Cortex of kidney (tissue), 1 donor: ENCODE results near the gene SRP72.
"Not testable (repeated sequence)": the region's sequence is repeated elsewhere in the genome, so short reads cannot be mapped to it uniquely, and the experiment has no call there.

Experiments used
- DNase-seq: peaks from one replicate; lab custom pipeline; 2025; lab: John Stamatoyannopoulos, UW

SRP72 gene, protein sequence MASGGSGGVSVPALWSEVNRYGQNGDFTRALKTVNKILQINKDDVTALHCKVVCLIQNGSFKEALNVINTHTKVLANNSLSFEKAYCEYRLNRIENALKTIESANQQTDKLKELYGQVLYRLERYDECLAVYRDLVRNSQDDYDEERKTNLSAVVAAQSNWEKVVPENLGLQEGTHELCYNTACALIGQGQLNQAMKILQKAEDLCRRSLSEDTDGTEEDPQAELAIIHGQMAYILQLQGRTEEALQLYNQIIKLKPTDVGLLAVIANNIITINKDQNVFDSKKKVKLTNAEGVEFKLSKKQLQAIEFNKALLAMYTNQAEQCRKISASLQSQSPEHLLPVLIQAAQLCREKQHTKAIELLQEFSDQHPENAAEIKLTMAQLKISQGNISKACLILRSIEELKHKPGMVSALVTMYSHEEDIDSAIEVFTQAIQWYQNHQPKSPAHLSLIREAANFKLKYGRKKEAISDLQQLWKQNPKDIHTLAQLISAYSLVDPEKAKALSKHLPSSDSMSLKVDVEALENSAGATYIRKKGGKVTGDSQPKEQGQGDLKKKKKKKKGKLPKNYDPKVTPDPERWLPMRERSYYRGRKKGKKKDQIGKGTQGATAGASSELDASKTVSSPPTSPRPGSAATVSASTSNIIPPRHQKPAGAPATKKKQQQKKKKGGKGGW

DNA sequence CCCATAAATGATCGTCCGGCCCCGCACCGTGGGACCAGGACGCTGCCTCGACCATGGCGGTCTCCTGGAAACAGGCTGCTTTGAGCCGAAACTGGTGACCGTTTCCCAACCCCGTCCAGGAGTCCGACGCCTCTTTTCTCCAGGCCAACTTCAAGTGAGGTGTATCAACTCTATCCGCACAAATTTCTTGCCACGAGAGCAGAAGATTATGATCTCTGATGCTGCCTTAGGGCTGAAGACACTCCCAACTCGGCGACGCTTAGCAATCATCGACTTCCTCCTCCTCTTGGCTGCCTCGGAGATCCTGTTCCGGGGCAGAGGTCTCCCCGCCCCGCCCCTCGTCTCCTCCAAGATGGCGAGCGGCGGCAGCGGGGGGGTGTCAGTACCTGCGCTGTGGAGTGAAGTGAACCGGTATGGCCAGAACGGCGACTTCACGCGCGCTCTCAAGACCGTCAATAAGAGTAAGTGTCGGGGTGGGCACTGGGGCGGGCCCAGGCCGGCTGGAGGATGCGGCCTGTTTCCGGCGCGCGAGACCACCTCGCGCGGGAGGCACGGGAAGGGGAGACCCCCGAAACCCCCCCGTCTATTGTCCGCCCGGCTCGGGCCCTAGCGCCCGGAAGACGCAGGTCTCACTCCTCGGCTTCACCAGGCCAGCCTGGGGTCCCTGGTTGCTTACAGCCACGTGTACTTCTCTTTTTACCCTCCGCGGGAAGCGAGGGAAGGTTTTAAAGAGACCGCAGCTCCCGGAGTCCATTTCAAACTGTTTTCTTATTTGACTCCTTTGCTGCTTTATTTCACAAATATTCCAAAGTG, at the start of gene SRP72:
Gene SRP72, plus strand, starts transcription at position 334 of the 813 bp plus-strand sequence. Its CDS starts 19 bp downstream, at position 353.
- DNase-seq: peak; percentile 17

DNA sequence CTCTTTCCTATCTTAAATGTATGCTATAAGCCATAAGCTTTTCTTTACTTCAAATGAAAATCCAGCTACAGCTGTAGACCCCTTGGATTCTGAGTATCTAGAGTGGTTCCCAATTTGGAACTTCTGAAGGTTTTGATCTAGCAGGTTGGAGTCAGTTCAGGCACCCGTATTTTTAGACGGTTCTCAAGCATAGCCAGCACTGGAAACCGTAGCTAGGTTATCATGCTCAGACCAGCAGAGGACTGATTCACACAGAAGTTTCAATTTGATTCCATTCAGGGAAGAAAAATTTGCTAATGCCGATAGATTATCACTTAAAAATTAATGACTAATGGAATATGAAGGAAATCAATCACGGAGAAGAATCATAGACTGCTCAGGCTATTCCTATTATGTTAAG, 43.2 kb upstream of the SRP72 start:
- no peak for DNase-seq

DNA sequence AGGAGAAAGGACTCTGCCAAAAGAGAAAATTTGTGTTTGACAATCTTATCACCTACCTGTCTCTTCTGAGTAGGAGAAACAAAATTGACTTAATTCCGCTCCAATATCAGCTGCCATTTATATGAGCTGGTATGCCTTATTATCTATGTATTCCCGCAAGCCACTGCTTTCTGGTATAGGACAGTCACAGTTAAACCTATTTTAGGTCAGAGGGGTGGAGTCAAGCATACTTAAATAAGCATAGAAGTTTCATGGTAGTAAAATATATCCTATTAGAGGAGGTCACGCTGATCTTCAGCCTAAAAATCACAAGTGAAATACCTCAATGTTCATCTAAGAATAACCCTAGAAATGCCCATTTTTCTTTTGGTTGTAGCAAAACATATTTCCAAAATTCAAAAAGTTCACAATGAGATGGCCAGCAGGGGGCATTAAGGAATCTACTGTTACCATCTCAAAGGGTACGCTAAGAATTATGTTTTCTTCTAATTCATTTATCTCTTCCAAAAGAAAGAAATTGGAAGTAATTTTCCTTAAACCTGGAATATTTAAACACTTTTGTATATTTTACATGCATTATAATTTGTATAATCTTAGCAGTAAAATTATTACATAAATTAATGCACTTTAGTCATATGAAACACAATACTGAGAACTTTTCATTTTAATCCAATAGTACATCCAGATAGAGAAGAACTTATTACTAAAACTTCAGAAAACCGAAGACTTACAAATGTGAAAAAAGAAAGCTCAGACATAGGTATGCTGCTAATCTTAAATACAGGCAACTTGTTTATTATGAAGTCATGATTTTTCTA, 42.5 kb upstream of the SRP72 start:
- DNase-seq: no peak

DNA sequence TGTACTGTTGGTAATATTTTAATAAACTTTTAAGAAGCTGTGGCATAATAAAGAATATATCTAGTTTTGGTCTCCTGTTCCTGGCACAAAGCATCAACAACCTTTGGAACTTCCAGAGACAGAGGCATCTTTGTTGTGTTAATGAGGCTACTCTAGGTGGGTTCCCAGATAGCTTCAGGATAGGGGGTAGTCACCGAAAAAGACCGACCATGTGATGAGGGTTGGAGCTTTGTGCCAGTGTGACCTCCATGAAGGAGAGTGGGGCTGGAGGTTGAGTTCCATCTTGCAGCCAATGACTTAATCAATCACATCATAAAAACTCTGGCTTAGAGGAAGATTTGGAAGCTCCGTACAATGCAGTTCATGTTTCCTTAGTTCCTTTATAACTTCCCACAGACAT, 41.9 kb upstream of the SRP72 start:
- DNase-seq: no peak

DNA sequence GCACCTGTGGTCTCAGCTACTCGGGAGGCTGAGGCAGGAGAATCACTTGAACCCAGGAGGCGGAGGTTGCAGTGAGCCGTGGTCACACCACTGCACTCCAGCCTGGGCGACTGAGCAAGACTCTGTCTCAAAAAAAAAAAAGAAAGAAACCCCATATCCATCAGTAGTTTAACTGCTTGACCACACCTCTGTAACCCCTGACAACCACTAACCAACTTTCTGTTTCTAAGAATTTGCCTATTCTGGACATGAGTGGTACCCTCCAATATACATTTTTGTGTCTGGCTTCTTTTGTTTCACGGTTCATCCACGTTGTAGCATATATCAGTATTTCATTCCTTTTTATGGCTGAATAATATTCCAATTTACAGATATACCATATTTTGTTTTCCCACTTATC, 41.1 kb upstream of the SRP72 start:
- DNase-seq: no peak

DNA sequence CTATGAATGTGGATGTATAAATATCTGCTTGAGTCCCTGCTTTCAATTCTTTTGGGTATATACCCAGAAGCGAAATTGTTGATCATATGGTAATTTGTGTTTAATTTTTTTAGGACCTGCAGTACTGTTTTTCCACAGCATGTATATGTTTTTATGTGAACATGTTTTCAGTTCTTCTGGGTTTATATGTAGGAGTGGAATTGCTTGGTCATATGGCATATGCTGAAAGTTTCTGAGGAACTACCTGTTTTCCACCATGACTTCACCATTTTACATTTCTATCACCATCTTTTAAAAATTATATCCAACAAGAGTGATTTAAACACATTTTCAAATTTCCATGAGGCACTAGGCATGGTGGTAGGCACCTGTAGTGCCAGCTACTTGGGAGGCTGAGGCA, 40.2 kb upstream of the SRP72 start:
- DNase-seq: no peak

DNA sequence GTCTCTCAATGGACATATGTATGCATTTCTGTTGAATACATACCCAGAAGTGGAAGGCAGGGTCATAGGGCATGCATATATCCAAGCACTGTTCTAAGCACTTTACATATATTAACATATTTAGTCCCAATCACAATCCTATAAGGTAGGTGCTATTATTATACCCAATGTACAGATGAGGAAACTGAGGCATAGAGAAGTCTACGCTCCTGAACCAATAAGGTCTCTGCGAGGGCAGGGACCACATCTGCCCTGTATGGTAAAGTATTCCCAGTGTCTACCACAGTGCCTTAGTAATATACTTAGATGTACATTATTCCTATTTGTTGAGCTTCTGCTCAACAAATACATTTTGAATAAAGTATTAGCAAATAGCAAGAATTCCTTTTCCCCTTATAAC, 37.2 kb upstream of the SRP72 start:
- DNase-seq: no peak

DNA sequence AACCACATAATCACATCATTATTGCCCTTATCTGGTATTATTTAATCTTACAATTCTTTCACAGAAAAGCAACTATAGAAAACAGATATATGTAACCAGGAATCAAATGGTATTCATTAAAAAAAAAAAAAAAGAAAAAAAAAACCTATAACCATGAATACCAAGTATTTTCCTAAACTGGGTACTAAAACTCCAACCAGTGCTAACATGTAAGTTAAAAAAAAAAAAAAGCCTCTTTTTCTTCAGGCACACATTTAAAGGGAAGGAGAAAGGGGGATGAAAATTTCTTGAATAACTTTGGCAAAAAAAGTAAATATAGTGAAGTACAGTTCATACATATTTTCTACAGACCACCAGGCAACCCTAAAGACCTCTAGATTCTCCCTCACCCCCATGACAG, 34.1 kb upstream of the SRP72 start:
- DNase-seq: no peak

DNA sequence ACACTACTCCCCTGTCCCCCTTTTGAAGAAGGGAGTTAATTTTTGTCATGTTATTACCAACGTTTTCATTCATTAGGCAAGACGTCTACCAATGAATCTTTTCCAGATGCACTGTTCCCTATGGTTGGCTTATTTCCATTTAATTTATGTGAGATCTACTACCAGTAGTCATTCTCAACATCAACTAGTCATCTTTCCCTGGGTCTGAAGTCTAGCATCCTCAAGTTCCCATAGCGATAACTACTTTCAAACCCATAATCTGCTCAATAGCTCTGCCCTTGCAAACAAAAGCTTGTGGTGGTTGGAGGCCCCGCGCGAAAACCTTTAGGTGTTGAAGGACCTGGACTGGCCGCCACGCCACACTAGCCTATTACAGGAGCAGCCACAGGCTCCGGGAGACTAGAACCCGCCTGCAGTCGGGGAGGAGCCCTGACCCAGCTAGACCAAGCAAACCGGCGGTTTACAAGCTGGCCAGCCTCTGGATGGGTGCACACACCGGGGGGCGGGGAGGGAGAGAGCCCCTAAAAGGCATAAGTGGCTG, 32.7 kb upstream of the SRP72 start:
- no peak for DNase-seq

DNA sequence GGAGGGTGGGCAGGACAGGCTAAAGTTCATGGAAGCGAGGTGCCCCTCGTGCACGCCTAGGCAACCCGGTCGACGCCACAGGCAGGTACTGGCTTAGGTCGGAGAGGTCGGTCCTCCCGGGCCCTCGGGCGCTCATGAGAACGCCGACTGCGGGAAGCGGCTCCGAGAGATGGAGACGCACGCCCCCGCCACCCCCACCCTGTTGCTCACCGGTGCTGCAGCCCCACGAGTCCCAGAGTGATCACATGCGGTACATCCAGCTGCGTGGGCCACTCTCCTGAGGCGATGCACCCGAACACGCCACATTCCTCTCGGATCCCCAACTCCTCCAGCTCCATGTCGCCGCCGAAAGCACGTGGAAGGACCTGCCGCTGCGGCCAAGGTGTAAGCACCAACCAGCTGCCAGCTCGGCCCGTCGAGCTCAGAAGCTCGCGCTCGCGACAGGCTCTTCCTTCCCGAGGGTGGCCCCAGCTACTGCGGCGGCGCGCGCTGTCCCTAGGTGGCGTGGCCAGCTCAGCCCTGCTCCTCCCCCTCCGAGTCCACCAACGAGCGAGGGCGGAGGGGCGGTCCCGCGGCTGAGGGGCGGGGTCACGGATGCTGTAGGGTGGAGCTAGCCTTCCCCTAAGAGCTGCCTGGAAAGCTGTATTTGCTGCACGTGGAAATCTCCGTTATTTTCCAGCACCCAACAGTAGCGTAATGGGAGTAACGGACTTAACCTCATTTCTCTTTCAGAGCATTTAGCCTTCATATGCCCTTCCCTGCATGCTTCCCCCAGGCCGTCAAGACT, 32.1 kb upstream of the SRP72 start, which contains the start of gene PPAT:
Gene PPAT, minus strand, starts transcription at position 476 of the 787 bp plus-strand sequence. Its CDS starts 138 bp downstream, at position 338.
- DNase-seq: peak; percentile 75

DNA sequence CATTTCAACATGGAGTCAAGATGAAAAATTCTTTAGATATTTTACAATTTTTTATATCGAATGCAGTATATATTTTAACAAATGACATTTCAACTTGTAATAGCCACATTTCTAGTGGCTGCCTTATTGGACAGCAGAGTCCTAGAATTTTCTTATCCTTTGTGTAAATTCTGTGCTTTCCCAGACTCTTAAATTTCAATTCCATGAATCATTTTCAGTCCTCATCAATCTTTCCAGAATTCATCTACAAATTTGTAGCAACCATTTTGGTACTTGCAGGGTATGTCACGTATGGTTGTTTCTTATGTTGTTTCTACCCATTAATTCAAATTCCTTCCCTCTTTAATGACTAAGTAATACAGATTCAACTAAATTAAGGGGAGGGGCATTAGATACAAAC, 28.7 kb upstream of the SRP72 start:
- no peak for DNase-seq

DNA sequence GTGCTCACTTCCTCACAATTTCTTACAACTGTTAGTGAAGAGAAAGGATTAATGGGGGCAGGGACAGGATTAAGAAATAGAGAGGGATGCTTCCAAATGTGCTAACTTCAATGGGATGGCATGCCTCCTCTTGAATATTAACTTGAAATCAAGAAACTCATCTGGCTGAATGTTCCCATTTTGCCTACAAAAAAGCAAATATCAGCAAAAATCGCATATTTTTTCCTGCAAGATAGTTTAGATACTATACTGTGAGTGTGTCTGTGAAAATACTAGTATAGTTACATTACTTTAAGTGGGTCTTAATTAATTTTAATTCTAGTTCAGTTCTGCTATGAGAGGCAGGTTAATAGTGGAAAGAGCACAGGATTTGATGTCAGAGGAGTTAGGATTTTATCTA, 26.4 kb upstream of the SRP72 start:
- no peak for DNase-seq

DNA sequence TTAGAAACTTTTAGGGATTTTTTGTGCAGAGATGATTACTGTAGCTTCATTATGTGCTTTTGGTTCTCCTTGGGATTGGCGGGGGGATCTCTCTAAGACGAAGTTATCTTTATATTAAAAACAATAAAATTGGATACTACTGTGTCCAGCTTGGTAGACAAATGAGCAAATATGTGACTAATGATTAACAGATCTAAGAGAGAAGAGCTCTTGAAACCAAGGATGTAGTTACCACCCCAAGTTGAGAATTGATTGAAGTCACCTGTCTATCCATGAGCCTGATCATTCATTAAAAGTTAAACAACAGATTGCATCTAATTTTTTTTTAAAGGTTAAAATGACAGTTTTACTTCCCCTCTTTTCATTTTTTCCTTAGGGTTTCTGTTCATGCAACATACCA, 22.7 kb upstream of the SRP72 start:
- DNase-seq: no peak

DNA sequence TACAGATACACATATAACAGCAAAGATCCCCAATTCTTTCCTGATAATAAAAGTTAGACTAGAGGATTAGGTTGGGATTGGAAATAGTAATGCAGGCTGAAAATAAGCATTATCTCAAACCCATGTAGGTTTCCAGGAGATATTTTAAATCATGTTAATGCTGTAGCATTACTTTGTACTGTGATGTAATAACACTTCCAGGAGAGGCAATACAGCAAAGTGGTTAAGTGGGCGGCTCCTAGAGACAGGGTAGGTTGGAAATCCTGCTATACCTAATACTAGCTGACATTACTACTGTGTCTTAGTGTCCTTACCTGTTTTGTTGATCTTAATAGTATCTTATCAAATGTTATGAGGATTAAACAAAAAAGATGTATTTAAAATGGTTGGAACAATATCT, 21.7 kb upstream of the SRP72 start:
- DNase-seq: no peak

DNA sequence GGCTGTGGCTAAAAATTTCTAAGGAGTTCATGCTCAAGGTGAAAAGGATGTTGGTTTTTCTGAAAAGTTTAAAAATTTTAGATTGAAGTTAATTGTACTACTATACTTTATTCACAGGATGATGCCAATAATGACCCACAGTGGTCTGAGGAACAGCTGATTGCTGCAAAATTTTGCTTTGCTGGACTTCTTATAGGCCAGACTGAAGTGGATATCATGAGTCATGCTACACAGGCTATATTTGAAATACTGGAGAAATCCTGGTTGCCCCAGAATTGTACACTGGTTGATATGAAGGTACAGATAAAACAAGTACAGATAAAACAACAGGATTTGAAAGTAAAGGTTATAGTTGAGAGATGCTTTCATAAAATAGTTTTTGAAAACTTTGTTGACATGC, 19.1 kb upstream of the SRP72 start:
- DNase-seq: no peak

DNA sequence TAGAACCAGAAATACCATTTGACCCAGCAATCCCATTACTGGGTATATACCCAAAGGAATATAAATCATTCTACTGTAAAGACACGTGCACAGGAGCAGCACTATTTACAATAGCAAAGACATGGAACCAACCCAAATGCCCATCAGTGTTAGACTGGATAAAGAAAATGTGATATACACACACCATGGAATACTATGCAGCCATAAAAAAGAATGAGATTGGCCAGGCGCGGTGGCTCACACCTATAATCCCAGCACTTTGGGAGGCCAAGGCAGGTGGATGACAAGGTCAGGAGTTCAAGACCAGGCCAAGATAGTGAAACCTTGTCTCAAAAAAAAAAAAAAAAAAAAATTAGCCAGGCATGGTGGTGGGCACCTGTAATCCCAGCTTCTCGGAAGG, 17.9 kb upstream of the SRP72 start:
- DNase-seq: not testable (repeated sequence)

DNA sequence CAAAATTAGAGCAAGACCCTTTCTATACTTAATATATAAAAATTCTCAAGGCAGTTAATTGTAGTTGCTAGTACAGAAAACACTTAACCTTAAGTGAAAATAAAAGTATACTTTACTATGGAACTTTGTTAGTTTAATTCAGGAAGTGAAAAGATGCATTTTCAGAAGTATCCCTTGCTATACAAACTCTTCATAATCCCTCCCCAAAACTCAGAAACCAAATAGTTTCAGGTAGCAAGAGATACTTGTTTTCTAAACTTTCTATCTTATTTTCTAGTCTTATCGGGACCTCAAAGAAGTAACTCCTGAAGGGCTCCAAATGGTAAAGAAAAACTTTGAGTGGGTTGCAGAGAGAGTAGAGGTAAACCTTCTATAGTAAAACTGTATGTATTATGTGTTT, 17.1 kb upstream of the SRP72 start:
- no peak for DNase-seq

DNA sequence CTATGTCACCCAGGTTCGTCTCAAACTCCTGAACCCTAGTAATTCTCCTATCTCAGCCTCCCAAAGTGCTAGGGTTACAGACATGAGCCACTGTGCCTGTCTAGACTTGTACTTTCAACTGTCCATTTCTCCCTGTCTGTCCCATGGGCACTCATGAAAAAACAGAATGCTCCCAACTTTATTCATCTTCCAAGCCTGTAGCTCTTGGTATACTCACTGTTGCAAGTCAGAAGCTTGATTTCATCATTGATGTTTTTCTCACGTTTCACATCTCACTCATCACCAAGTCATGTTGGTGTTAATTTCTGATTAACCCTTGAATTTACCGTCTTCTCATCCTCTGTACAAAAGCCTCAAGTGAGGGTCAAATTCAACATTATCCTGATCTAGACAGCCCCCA, 7.3 kb upstream of the SRP72 start:
- no peak for DNase-seq

DNA sequence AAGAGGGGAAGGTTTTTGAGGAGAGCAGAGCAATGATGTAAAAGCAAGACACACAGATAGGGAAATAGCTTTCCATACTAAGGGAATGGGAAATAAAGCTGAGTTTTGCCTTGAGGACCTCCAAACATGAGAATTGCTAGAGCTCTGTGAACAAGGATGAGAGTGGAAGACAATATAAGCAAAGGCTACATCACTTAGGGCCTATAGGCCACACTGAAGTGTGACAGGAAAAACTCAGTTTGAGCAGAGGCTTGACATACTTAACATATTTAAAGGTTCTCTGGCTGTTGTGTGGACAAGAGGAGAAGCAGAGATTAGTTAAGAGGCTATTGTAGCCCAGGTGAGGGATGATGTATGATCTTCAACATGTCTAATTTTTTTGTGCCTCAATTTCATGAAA, 5.3 kb upstream of the SRP72 start:
- no peak for DNase-seq

DNA sequence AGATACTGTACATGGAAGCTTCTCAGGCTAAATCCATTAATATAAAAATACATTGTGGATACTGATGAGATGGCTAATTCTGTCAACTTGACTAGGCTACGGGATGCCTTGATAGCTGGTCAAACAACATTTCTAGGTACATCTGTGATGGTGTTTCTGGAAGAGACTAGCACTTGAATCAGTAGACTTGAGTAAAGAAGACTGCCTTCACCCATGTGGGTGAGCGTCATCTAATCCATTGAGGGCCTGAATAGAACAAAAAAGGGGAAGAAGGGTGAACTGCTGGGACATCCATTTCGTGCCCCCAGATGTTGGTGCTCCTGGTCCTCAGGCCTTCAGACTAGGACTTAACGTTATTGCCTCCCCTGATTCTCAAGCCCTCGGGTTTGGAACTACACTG, 3.7 kb upstream of the SRP72 start:
- DNase-seq: no peak

DNA sequence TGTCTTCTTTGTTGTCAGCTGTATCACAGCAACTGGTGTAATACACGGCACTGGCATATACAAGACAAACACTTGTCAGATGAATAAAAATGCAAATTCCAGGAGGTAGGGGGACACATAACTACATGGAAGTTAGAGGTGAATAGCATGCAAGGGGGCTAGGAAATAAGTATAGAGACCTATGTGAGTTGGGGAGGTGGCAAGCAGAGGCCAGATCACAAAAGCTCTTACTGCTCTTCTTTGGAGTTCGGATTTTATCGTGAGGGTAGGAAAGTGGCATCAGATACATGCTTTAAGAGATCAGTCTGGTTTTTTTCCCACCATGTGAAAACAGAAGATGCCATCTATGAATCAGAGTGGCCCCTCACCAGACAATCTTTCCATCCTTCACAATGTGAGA, 2.8 kb upstream of the SRP72 start:
- no peak for DNase-seq
